Frontal cortex (tissue), 4 donors: ENCODE data around the gene PRDM16. TPM values are rescaled to one million over a fixed set of nuclear protein-coding genes. Genes with fewer than 3 reads are reported as not detected.

Source experiments
- DNase-seq, 2 donors: peaks; one replicate each; pipeline ENCODE4 v3.0.0; 2012; ENCODE audit warnings: low spot score in 2 of 2
- FAIRE-seq: peaks from 2 replicates; lab custom pipeline; 2012; peaks lifted over from hg19 to GRCh38; lab: Jason Lieb, UNC
- total RNA-seq: library from RNA; depleted of rRNA; stranded (reverse); fragments of >200 nt; gene quantifications from one replicate; pipeline ENCODE4 v1.2.3, GENCODE V29; 2014
- donor health status: control.
- donor health status: control.
- donor health status: control.

PRDM16 gene
- total RNA-seq, 1 donor from 2014 or later, result 1.6 TPM

DNA sequence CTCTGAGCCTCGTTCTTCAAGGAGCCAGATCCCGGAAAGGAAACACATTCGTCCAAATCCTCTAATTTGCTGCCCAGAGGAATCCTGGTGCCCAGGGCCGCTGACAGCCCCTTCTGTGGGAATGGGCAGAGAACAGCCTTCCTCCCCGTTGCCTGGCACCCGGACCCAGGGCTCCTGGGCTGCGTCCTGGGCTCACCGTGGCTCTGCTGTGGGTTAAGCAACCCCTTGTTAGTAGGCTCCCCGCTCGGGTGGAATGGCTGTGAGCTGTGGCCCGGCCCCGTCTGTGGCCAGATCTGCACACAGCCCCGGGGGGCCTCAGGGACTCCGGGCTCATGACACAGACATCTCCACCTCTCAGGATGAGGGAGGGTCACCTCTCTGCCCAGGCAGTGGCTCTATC lies 262.6 kb downstream of the PRDM16 start:
- FAIRE-seq (no peak), DNase-seq (no peak)

DNA sequence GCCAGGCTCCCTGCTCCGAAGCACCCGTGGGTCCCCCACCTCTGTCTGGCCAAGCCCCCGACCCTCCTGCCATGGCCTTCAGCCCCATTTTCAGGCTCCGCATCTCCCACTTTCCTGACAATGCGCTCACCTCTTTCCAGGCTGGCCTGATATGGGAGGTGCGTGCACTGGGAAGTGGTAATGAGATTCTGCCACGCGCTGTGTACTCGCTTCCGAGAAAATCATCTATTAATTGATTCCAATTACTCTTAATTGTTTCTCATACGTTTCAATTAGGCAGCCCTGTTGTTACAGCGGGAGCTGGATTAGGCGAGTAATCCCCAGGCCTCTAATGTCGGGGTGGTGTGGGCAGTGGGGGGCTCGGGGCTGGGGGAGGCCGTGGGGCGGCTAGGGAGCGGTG lies 263.0 kb downstream of the PRDM16 start:
- FAIRE-seq, result no peak

DNA sequence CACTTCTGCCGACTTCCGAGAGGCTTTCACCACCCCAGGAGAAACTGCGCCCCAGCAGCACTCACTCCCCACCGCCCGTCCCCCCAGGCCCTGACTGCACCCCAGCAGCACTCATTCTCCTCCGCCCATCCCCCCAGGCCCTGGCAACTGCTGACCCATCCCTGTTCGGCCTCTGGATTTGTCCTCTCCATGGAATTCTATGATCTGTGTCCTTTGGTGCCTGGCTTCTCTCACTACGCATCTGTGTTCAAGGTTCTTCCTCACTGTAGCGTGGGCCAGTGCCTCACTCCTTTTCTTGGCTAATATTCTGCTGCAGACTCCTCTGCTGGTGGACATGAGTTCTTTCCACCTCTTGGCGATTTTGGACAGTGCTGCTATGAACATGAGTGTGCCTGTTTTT lies 263.7 kb downstream of the PRDM16 start:
- FAIRE-seq (no peak), DNase-seq (no peak)

More for the DNA sequence above, 263.0 kb downstream of the PRDM16 start:
- DNase-seq, result no peak

DNA sequence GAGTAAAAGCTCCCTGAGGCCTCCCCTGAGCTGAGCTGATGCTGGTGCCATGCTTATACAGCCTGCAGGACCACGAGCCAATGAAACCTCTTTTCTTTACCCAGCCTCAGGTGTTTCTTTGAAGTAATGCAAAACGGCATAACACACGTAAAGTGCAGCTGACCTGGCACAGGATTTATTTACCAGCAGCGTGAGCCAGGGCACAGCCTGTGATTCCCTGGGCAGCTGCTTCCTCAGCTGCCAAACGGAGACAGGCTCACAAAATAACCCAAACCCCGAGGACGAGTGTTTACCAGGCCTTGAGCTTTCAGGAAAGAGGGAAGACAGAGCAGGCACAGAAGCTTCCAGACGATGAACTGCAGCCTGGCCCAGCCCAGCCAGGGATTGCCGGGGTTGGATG lies 264.9 kb downstream of the PRDM16 start:
- DNase-seq, result no peak
- FAIRE-seq, result no peak

DNA sequence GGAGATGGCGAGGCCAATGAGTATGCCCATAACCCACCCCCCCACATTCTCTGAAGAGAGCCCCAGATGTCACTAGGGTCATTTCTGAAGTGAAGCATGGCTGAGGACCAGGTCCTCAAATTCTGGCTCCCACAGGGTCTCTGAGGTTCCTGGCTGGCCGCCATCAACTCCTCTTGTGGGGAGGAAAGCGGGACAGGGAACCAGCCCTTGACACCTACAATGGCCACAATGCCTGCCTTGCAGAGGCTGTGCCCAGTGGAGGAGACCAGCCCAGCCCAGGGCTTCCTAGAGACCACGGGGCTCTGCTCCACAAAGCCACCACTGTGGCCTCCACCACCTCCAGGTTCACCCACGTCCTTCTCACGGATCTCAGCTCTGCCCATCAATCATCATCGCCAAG lies 265.4 kb downstream of the PRDM16 start:
- no peak for FAIRE-seq

DNA sequence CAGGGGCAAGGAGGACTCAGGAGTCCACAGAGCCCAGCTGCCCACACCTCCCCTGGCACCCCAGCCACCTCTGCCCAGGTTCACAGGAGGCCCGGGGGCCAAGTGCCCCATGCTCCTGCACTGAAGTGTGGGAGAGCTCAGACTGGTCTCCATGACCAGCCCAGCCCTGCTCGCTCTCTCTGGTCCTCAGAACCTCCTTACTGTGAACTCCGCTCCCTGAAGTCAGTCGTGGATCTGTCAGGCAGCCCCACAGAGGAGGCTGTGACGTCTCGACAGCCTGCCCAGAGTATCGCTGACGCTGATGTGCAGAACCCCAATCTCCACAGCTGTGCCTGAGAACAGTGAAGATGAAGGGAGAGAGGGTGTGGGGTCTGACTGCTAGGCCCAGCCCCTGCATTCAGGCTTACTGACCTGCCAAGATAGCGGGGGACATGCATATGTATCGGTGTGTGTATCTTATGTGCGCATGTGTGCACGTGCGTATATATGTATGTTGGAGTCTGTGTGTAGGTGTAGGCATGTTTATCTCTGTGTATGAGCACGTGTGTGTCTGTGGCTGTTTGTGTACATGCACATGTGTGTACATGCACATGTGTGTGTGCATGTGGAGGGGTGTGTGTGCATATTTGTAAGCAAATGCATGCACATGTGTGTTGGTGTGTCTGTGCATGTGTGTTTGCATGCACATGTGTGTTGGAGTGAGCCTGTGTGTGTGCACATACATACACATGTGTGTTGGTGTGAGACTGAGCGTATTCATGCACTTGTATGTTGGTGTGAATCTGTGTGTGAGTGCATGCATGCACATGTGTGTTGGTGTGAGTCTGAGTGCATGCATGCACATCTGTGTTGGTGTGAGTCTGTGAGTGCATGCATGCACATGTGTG lies 267.0 kb downstream of the PRDM16 start:
- no peak for FAIRE-seq
- DNase-seq, result no peak

More for the DNA sequence above, 265.4 kb downstream of the PRDM16 start:
- no peak for DNase-seq

DNA sequence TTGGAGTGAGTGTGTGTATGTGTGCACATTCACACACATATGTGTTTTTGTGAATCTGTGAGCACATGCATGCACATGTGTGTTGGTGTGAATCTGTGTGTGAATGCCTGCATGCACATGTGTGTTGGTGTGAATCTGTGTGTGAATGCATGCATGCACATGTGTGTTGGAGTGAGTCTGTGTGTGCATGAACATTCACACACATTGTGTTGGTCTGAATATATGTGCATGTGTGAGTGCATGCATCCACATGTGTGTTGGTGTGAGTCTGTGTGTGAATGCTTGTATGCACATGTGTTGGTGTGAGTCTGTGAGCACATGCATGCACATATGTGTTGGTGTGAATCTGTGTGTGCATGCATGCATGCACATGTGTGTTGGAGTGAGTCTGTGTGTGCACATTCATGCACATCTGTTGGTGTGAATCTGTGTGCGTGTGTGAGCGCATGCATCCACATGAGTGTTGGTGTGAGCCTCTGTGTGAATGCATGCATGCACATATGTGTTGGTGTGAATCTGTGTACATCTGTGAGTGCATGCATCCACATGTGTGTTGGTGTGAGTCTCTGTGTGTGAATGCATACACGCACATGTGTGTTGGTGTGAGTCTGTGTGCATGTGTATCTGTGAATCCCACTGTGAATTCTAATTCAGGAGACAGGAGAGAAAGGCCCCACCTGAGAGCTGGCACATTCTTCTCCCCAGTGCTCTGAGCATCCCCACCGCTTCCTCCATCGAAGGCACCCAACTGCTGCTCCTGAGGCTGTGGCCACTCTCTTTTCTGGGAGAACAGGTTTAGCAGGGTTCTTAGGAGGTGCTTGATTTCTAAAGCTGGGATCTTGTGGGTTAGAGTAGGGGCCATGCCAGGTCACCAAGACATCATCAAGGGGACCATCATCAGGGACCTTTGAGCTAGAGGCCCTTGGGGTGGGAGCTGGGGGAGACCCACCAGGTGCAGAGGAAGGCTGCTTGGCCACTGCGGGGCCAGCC lies 267.9 kb downstream of the PRDM16 start:
- FAIRE-seq (no peak), DNase-seq (no peak)

DNA sequence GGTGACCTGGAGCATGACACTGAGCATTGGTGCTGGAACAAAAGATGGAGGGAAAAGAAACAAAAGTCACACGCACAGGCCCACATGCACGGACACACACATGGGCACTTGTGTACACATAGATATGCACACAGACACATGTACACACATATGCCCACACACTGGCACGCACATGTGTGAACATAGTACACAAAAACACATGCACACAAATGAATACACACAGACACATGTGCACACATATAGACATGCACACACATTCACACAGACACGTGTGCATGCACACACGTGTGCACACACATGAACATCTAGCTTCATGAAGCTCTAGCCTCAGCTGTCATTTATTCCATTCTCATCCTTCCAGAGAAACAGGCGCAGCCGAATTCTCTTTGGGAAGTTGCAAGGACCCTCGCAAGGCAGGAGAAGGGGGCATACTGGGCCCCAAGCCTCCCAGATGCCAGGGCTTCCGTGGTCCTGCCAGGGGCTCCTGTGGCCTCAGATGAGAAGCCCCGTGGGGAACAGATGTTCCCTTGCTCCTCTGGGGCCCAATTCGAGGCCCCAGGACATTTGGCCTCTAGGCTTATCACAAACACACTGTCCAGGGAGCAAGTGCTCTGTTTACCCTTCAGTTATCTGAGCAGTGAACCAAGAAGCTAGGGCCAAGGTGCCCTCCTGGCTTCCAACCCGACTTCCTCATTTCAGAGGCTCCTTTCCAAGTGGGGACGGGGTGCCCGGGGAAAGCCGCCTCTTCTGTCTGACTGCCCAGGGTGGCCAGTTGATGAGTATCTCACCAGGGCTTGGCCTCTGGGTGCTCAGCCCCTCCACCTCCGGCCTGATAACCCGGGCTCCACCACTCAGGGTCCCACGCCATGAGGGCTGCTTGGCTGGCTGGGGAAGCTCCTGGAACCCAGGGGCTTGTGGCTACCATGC lies 269.1 kb downstream of the PRDM16 start:
- FAIRE-seq, result no peak
- no peak for DNase-seq

DNA sequence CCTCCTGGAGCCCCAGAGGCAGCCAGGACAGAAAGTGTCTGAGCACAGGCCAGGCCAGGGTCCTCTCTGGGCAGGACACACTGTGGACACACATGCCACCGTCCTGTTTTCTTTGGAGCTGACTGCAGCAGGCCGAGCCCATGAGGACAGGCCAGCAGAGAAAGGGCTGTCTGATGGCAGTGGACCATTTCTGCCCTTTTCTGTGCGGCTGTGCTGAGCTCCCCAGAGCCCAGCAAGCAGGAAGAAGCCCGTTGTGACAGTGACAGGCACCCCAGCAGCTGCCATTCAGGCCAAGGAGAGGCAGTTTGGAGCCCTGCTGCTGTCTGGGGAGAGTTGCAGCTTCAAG lies 269.7 kb downstream of the PRDM16 start:
- DNase-seq (no peak), FAIRE-seq (no peak)

DNA sequence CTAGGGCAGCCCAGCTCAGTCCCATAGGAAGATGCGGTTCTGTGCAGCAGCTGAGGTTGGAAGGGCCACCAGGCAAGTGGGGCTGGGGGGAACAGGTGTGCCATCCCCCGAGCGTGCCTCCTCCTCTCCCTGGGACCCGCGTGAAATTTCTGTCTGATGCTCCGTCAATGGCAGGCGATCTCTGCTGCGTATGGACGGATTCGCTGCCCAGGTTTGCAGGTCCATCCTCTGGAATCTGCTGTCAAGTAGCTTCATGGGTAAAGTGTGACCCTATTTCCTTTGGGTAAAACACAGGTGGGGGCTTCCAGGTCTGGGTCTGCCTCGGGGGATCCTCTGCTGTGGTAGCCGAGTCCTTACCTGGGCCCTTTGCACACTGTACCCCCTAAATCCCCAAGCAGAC lies 270.9 kb downstream of the PRDM16 start:
- no peak for DNase-seq
- FAIRE-seq, result no peak

DNA sequence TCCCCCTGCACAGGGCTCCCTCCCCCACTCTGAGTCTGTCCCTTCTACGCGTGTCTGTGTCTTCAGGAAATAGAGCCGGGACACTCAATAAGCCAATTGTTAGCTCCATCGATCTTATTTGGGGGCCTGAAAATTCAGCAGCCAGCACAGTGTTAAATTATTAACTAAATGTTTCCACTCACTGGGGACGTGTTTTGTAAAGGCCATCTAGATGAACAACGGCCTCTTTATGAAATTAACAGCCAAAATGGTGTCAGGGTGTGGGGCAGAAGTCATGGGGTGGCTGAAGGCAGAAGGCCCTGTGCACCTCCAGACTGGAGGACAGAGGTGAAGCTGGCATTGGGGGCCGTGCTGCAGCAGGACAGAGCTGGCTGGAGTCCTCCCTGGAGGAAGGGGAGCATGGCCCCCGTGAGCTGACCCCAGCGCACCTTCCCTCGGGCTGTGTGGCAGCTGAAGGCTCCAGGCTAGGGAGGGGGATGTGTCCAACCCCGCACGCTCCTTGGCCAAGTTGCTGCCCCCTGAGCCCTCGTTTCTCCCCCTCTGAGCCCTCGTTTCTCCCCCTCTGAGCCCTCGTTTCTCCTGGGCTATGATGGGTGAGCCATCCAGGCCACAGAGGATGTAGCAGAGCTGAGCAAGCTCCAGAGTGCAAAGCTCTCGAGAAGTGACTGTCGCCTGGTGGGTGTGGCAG lies 271.7 kb downstream of the PRDM16 start:
- FAIRE-seq, result no peak
- no peak for DNase-seq

DNA sequence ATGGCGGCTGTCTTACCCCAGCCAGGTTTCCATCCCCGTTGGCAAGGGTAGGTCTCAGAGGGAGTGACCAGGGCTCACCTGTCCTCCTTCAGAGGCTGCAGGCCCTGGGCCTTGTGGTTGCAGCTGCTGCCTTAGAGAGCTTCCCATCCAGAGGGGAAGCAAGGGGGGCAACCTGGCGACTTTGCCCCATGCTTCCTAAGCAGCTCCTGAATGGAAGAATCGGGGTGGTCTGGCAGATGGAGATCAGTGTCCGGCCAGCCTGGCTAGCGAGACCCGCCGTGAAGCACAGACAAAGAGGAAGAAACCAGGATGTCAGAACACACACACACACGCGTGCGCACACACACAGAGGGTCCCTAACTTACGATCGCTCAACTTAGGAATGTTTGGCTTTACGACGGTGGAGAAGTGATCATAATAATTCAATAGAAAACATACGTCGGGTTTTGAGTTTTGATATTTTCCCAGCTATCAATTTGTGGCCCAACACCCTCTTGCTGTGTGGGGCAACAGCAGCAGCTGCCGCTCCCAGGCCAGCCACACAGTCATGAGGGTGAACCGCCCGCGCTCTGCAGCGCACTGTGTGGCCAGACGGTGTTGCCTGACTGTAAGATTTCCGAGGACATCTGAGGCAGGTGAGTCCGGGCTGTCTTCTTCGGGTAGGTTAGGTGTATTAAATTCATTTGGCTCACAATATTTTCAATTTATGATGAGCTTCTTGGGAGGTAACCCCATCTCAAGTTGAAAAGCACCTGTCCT lies 272.4 kb downstream of the PRDM16 start:
- no peak for FAIRE-seq

DNA sequence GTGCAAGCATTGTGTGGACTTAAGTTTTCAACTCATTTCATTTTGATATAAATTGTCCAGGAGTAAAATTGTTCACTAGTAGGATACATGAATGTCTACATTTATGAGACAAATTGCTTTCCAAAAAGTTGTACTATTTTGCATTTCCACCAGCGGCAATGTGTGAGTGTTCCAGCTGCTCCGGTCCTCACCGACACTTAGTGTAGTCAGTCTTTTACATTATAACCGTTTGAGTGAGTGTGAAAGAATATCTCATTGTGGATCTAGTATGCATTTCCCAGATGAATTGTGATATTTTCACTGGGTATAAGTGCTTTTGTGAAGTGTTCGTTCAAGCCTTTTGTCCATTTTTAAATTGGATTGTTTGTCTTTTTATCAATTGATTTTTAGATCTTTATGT lies 274.0 kb downstream of the PRDM16 start:
- FAIRE-seq (no peak), DNase-seq (no peak)

More for the DNA sequence above, 272.4 kb downstream of the PRDM16 start:
- no peak for DNase-seq

DNA sequence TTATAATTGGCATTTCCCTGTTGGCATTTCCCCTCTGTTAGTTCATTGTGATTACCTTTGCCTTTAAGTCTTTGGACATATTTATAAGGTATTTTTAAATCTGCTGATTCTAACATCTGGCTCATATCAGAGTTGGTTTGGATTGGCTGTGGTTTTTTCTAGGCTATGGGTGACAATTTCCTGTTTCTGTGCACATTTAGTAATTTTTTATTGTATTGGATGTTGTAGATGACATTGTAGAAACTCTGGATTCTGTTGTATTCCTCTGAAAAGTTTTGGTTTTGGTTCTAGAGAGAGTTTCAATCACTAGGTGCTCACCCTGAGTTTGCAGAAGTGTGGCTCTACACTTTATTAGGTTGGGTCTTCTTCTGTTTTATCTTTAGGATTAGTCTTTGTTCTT lies 275.4 kb downstream of the PRDM16 start:
- DNase-seq (no peak), FAIRE-seq (no peak)

DNA sequence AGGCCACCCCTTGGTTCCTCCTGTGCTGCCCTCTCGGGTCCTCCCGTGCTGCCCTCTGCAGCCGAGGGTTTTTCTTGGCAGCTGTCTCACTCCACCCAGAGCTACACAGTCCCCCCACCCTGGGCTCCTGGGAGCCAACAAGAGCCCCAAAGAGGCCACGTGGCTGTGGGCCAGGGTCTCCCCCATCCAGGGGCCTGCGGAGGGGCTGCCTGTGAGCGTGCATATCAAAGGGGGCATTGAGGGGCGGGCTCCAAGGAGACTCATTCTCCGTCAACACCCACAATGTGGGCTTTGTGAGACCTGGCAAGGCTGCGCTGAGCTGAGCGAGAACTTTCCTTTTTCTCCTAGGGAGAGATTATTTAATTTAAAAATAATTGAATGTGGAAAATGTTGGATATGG lies 276.8 kb downstream of the PRDM16 start:
- FAIRE-seq, result no peak
- DNase-seq, result no peak

DNA sequence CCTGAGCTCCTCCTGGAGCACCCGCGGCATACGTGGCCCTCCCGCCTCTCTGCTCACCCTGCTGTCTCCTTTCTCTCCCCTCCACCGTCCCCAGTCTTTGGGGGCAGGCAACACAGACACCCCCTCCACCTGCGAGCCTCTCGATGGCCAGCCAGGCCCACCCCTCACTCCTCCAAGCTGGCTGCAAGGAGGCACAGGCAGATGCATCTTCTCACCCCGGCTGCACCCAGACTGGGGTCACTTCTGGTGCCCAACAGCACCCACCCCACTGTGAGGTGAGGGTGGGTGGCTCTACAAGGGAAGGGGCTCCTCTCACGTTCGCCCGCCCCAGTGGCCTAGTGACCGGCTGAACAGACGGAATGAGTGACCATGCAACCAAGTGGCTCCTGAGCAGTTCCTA lies 277.5 kb downstream of the PRDM16 start:
- FAIRE-seq (no peak), DNase-seq (no peak)

DNA sequence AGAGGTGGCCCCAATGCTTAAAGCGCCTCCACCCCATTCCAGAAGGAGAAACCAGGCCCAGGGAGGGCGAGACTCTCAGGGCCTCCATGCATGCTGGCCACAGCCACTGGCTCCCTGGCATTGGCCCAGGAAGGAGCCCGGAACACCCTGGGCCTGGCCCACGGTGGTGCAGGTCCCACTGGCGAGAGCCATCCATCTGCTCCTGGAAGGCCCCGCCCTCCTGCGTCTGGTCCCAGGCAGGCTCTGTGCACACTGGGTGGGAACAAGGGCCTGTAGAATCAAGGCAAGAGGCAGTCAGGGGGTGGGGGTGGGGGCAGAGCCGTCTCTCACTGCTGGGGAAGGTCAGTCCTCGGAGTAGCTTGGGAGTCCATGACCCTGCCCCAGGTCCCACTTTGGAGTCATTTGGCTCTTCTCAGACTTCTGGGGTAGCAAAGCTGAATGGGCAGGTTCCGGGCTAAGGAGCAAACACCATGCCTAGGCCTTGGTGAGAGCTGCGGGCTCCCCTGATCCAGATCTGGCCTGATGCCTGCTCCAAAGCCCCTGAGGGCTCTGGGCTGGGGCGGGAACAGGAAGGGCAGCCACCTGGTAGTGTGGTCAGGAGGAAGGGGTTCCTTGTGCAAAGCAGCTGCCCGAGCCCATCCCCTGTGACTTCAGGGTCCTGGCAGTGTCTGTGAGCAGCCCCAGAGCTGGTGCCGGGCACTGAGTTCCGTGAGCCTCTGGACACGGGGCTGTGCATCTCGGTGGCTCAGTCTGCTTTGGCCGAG lies 278.4 kb downstream of the PRDM16 start:
- FAIRE-seq, result no peak
- no peak for DNase-seq
